ENCODE data around the gene HLA-DQB1. TPM values are rescaled to one million over a fixed set of nuclear protein-coding genes. Genes with fewer than 3 reads are reported as not detected.
"Not testable (repeated sequence)": the region's sequence is repeated elsewhere in the genome, so short reads cannot be mapped to it uniquely, and the experiment has no call there.

Gene HLA-DQB1
- total RNA-seq, 1 experiment from 2014 or later: not detected

DNA sequence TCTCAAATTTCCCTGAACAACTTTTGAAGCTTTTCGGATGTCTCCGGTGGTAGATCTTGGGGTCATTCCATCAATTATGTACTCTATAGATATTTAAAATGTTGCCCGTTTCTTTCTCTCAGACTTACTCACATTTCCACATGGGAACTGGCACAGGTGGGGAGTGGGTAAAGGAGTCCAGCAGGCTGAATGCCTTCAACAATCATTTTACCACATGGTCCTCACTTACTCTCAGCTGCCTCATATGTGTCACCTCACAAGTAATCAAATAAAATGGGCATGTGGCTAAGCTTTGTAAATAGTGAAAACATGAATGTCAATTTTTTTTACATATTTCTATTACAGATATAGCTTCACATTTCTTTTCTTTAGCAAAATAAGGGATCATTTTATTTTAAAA is 28.6 kb downstream of the HLA-DQB1 start:
- in situ Hi-C loops (cut with HindIII; ENCODE audit: low sequenced_read_pairs): no loop called here

DNA sequence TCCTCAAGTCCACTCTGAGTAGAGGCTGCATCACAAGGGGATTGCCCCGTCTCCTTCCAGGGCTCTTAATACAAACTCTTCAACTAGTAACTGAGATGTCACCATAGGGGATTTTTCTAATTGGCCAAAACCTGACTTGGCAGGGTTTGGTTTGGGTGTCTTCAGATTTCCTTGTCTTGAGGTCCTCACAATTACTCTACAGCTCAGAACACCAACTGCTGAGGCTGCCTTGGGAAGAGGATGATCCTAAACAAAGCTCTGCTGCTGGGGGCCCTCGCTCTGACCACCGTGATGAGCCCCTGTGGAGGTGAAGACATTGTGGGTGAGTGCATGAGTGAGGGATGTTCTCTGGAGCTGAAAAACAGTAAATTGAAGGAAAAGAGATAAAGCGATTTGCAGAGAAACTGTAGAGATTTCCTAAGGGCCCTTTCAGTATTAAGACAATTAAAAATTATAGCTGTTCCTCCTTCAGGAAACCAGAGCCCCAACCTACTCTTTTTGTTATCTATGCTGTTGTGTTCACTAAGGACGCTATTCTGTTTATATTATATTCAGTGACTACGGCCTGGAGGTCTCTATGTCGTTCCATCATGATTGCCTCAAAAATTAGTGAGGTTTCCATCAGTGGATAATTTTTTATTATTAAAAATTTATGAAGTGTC is 29.1 kb downstream of the HLA-DQB1 start, which contains the start of gene HLA-DQA1:
HLA-DQA1 (plus strand) TSS at position 188 of the 662 bp plus-strand sequence; CDS start at position 241, 53 bp downstream.
- in situ Hi-C loops (cut with HindIII; ENCODE audit: low sequenced_read_pairs): no loop called here

More for the DNA sequence above, 28.6 kb downstream of the HLA-DQB1 start:
- DNase-seq (ENCODE audit: low spot score): no peak

DNA sequence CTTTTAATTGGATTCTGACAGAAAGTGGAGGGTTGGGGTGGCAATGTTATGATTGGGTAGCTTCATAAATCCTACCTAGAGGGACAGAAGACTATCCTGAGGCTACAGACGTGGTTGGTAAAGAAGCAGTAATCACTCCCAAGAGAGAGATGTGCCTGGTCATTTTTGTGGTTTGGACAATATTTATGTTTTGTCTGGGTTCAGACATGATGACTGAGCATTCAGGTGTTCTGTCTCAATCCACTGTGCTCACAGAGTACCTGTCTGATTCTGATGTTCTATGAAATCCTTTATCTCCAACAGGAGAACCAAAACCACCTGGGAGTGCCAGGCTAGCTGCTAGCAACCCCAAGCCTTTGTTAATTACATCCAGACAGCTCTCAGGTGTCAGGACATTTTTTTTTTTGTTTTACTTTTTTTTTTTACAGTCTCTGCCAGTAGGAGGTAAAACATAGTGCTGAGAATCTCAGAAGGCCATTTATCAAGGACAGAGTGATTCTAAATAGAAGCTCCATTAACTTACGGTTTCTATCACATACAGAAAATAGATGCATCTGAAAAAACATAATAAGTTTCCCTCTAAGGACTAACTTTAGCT is 30.8 kb downstream of the HLA-DQB1 start:
- DNase-seq (ENCODE audit: low spot score): no peak

More for the DNA sequence above, 29.1 kb downstream of the HLA-DQB1 start, which contains the start of gene HLA-DQA1:
- DNase-seq (ENCODE audit: low spot score): peak; percentile 1

DNA sequence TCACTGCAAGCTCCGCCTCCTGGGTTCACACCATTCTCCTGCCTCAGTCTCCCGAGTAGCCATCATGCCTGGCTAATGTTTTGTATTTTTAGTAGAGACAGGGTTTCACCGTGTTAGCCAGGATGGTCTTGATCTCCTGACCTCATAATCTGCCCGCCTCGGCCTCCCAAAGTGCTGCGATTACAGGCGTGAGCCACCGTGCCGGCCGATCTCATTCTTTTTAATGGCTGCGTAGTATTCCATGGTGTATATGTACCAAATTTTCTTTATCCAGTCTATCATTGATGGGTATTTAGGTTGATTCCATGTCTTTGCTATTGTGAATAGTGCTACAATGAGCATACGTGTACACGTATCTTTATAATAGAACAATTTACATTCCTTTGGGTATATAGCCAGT is 36.7 kb downstream of the HLA-DQB1 start:
- DNase-seq (ENCODE audit: low spot score): not testable (repeated sequence)

More for the DNA sequence above, 30.8 kb downstream of the HLA-DQB1 start:
- in situ Hi-C loops (cut with HindIII; ENCODE audit: low sequenced_read_pairs): no loop called here

DNA sequence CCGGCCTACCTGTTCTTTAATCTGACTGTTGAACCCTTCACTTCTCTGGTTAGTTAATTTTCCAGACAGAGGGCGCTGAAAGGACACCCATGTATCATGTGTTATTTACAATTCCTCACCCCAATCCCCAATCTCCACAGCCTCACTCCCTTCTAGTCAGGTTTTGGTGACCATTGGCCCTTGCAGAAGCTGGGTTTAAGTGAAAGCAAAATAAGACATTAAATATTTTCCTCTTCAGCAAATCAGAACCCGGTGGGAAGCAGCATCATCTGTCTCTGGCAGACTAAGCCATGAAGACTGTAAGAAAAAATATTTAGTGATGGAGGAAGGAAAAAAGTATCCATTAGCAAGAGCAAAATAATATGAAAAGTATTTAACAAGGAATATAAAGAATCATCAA is 38.6 kb downstream of the HLA-DQB1 start:
- in situ Hi-C loops (cut with HindIII; ENCODE audit: low sequenced_read_pairs): no loop called here
- peak; percentile 4 for DNase-seq (ENCODE audit: low spot score)

More for the DNA sequence above, 36.7 kb downstream of the HLA-DQB1 start:
- in situ Hi-C loops (cut with HindIII; ENCODE audit: low sequenced_read_pairs): not testable (repeated sequence)

DNA sequence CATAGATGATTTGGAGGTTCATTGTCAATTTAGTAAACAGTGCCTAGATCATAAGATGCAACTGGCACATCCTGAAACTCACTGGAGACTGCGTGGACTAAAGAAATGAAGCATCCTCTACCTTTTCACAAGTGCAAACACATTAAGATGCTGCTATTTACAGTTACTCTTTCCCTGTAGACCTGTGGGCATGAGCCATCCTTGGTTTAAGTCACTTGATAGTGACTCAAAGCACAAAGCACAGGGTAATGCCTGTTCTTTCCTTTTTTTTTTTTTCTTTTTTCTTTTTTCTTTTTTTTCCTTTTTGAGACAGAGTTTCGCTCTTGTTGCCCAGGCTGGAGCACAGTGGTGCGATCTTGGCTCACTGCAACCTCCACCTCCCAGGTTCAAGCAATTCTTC is 39.2 kb downstream of the HLA-DQB1 start:
- DNase-seq (ENCODE audit: low spot score): no peak
- in situ Hi-C loops (cut with HindIII; ENCODE audit: low sequenced_read_pairs): no loop called here

DNA sequence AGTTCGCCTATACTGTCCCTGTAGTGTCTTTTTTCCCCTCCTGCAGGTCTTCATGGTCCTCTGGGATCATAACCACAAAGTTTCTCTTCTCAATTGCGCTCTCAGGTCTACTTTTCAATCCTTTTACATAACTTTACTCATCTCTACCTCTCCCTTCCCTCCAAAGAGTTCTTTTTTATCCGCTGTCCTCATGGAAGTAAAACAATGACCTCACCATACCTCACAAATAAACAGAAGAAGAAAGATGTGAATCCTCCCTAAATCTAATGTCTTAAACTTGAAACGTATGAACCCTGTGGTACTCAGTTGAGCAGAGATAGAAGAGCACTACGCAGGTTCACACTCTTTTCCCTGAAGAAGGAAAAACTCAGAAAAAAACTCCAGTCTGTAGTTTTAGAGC is 41.3 kb downstream of the HLA-DQB1 start:
- in situ Hi-C loops (cut with HindIII; ENCODE audit: low sequenced_read_pairs): no loop called here
- no peak for DNase-seq (ENCODE audit: low spot score)

DNA sequence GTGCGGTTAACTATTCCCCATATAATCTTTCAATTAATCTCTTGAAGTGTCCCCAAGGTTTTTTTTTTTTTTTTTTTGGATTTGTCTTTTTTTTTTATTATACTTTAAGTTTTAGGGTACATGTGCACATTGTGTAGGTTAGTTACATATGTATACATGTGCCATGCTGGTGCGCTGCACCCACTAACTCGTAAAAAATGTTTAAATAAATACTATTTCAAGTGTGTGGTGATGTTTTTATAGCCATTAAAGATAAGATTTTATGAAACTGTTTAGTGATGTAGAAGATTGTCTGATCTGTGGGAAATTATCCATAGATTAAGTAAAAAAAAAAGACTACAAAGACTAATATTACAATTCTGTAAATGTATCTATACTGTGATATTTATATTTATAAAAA is 41.9 kb downstream of the HLA-DQB1 start:
- in situ Hi-C loops (cut with HindIII; ENCODE audit: low sequenced_read_pairs): no loop called here
- DNase-seq (ENCODE audit: low spot score): no peak

DNA sequence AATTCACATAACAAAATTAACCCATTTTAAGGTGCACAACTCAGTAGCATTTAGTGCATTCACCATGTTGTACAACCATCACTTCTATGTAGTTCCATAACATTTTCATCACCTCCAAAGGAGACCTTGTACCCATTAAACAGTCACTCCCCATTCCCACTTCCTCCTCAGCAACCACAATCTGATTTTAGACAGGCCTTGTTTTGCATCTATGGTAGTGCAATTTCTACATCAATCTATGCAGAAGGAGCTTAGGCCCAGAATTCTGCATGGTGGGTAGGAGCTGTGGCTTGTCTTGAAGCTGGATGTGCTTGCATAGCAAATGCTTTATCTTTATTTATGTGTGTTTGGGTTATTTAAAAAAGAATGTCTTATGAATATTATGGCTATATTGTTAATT is 42.8 kb downstream of the HLA-DQB1 start:
- DNase-seq (ENCODE audit: low spot score): no peak
- in situ Hi-C loops (cut with HindIII; ENCODE audit: low sequenced_read_pairs): no loop called here

DNA sequence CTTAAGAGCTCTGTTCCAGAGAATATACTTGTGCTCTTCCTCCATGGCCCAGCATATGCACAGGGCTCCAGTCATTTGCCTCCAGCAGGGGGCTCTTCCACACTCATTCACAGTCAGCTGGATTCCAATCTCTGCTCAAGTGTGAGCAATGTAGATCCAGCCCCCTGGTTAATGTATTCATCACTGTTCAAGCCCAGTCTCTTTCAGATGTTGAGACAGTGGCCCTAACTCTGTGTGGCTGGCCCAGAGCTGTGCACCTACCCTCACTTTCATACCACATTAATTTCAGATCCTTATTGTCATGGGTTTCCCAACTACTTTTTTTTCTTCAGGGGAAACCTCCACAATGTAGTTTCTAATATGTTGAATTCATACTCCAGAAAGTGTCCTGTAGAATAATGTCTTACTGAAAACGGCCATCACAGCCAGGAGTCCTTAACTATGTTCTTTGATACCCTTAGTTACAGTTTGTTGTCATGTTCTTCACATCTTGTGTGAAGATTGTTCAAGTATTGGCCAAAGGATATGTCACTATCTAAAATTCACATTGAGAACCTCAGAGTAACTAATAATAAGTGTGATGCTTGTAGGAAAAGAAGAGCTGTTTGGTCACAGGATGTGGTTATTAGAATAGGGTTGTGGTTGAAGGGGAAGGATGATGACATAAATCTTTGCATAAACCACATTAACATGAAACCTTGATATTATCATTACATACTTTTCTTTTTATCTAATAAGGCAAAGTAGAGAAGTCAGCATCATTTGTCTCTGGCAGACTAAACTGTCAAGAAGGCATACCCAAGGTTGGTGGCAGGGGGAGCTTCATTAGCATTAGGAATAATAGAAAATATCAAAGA is 43.7 kb downstream of the HLA-DQB1 start:
- no peak for DNase-seq (ENCODE audit: low spot score)
- in situ Hi-C loops (cut with HindIII; ENCODE audit: low sequenced_read_pairs): no loop called here

DNA sequence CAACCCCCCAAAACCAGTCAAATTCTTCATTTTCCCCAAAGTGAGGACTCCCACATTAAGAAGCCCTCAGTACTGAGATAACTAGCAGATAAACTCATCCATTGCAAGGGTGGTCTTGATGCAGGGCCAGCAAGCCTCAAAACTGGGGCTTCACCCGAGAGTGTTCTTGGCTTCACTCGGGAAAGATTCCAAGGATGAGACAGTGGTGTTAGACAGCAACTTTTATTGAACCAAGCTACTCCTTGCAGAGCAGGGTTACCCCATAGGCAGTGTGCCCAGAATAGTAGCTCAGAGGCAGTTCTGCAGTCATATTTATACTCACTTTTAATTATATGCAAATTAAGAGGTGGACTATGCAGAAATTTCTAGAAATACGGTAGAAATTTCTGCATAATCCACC is 45.1 kb downstream of the HLA-DQB1 start:
- no peak for DNase-seq (ENCODE audit: low spot score)
- in situ Hi-C loops (cut with HindIII; ENCODE audit: low sequenced_read_pairs): no loop called here

DNA sequence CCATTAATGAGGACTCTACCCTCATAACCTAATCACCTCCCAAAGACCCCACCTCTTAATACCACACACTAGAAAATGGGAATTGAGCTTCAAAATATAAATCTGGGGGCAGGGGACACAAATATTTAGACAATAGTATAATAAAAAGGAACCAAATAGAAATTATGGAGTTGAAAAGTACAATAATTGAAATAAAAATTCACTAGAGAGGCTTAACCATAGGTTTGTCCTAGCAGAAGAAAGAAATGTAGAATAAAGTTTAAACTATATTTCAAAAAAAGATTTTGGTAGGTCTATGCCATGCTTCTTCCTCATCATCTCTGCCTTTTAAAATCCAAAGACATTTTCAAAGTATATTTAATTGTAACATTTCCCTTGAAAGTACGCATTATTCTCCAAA is 48.7 kb downstream of the HLA-DQB1 start:
- in situ Hi-C loops (cut with HindIII; ENCODE audit: low sequenced_read_pairs): no loop called here
- DNase-seq (ENCODE audit: low spot score): no peak

DNA sequence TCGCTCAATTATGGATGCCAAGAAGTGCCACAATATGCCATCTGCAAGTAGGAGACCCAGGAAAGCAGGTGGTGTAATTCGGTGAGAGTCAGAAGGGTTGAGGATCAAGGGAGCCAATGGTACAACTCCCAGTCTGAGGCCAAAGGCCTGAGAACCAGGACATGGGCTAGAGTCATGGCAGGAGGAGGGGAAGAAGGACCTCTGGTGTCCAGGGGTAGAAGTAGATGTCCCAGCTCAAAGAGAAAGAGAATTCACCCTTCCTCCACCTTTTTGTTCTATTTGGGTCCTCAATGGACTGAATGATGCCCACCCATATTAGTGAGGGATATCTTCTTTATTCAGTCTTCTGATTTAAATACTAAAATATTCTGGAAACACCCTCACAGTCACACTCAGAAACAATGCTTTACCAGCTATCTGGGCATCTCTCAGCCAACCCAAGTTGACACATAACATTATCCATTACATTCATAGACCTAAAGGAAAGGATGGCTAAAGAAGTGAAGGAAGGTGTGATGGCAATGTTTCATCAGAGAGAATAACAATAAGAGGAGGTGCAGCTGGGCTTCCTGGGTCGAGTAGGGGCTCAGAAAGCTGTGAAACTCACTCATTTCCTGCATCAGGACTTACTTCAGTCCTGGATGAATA is 50.4 kb downstream of the HLA-DQB1 start:
- in situ Hi-C loops (cut with HindIII; ENCODE audit: low sequenced_read_pairs): no loop called here
- no peak for DNase-seq (ENCODE audit: low spot score)

DNA sequence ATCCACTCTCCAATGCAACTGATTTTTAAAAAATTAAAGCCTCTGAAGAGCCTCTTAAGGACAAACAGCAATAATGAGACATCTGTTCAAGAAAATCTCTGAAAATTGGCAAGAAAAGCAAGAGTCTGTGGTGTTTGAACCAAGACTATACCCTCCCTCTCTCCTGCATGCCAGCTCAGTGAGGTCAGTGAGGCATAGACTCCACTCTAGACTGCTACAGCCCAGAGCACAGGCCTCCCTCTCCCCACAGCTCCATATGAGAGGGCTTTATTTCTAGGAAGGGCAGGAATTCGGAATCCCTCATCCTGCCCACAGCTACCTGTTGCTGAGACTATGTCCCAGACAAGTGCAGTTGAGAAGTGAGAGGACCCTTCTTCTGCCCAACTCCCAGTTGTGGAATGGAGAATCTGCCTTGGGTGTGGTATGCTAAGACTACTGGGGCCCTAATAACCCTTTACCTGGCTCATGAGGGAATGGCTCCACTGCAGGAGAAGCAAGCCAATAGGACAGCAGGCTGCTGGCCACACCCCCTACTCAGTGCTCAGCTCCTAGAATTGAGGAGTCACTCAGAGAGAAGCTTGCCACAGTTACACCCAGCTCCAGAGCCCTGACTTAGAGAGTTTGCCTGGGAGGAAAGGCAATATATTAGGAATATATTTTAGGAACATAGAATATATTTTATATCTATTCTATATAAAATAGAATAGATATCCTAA is 51.9 kb downstream of the HLA-DQB1 start:
- in situ Hi-C loops (cut with HindIII; ENCODE audit: low sequenced_read_pairs): no loop called here
- no peak for DNase-seq (ENCODE audit: low spot score)

DNA sequence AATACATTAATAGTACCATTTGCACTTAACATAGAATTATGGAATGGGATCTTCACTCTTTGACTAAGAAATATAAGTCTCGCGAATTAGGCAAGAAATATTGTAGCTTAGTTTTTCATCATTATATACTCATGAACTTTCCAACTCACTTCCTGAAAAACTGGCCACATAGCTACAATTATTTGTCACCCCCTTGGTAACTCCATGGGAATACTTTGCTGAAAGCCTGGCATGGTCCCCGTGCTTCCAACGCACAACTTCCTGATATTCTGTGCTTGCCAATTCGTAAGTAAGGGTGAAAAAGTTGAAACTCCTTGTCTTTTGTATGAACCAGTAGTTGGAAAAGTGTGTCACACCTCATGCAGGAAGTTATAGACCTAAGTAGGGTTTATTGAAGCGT is 53.0 kb downstream of the HLA-DQB1 start:
- in situ Hi-C loops (cut with HindIII; ENCODE audit: low sequenced_read_pairs): no loop called here

DNA sequence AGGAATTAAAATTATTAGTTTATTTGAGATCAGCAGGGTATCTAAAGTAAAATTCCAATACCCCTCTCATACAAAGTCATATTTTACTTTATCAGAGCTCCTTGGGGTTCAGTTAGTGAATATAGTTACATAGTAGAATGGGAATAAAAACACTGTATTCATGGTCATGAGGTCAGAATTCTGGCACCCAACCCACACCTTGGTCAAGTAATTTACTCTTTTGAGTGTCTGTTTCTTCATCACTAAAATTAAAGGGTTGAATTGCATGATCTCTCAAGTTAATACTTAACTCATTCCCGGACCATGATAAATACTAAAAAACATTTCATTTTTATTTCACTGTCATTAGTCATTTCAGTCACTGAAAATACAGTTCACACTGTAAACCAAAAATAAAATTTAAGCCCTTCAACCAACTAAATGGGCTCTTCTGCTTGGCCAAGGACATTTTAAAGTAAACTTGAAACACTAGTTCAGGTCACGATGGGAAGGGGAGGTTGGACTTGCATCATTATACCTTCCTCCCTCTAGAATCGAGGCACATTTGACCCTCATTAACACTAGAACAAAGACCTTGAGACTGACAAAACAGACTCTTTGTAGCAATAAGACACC is 55.7 kb downstream of the HLA-DQB1 start:
- in situ Hi-C loops (cut with HindIII; ENCODE audit: low sequenced_read_pairs): no loop called here
- no peak for DNase-seq (ENCODE audit: low spot score)

More for the DNA sequence above, 53.0 kb downstream of the HLA-DQB1 start:
- no peak for DNase-seq (ENCODE audit: low spot score)

DNA sequence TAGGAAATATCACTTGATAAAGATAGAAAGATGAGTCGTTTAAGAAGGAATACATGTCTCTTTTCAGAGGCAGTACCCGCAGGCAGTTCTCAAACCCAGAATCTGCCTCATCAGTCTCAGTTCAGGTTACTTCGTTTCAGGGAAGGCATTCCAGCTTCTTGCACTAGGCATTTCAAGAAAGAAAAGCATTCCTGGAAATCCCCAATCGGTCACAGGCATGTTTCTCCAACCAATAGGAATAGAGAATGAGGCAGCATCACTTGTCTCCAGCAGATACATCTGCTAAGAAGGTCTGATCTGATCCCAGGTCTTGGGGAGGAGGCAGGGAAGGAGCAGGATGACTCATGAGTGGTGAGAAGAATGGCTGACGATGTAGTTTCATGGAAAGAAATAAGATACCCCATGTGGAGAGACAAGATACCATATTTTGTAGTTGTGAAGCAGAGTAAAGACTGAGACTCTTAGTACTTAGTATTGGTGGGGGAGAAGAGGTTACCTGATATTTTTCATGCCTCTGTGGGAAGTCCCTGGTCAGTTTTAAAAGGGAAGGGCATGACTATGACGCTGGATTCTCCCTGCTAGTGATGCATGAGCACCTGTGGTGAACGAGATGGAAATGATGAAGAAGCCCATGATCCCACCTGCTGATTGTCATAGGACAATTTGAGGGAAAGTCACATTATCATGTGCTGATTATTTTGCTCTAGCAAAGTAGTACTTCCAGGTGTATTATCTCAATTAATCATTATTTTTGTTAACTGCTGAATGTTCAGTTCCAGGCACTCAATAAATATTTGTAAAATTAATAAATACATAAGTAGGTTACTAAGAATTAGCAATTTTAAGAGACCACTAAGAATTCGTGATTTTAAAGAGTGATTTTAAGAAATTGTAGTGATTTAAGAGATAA is 56.5 kb downstream of the HLA-DQB1 start:
- in situ Hi-C loops (cut with HindIII; ENCODE audit: low sequenced_read_pairs): no loop called here

More for the DNA sequence above, 56.5 kb downstream of the HLA-DQB1 start:
- peak; percentile 64 for DNase-seq (ENCODE audit: low spot score)
